GM19452 (cell line): Measurements from ENCODE around the gene CCDC92.

ENCODE experiments used
- ATAC-seq: cut with Tn5 transposase; IDR thresholded peaks from one replicate; pipeline ENCODE4 v1.9.1; 2021; ENCODE audit not compliant: unreplicated experiment

The CCDC92 gene

DNA sequence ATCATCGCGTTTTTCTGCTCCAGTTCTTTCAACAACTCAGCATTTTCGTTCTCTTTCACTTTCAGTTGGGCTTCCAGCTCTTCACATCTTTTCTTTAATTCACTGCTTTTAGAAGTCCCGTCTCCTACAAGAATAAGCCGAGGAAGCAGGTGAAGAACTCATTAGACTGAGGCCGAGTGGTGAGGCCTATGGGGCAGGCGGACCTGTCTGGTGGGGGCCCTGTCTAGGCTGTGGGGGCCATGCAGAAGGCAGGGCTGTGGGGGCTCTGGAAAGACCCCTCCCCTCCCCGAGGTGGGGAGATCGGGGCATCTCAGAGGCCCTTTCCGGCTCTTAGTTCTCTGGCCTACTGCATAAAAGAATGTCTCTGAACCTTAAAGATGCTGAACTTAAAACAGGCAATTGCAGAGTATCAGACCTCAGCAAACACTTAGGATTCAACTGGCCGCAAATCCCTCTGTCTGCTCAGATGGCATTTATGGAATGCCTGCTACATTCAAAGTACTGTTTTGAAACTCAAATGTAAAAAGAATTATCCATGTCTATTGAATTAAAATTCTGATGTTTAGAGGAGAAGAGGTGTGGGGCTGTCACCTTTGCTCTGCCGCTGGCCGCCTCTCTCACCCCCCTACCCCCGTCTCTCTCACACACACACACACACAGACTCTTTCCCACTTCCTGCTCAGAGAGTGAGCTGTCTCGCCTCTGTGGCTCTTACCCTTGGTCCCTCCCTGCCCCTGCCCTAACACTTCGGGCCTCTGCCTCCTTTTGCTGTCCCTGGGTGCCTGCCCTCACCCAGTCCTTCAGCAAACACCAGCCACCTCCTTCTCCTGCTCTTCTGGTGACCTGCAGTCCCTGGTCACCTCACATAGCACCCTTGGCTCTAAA lies 34.7 kb downstream of the CCDC92 start:
- ATAC-seq, result no peak

DNA sequence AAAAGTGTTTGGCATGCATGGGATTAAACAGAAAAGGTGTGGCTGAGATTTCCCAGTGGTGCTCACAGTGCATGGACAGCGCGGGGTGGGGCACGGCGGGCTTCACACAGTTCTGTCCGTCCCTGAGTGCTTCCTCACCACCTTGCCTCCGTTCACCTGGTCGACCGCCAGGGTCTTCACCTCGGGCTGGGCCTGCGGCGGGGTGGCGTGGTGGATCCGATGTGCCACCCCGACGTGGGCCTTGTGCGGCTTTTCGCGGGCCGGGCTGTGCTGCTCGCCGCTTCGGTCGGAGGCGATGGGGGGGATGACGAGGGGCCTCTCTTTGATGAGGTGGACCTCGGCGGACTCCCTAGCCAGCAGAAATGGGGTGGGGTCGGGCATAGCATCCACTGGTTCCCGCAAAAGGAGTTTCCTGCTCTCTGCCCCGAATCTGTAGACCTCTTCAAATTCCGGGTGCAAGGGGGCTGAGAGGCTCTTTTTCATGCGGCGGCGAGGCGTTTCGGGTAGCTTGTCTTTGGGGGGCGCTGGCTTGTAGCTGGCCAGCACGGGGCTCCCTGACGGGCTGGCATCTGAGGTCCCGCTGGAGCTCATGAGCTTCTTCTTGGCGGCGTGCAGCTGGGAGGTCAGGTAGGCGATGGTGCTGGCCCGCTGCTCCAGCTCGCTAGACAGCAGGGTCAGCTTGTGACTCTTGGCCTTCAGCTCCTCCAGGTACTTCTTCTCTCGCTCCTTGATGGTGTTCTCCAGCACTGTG lies 35.5 kb downstream of the CCDC92 start:
- ATAC-seq, result no peak

DNA sequence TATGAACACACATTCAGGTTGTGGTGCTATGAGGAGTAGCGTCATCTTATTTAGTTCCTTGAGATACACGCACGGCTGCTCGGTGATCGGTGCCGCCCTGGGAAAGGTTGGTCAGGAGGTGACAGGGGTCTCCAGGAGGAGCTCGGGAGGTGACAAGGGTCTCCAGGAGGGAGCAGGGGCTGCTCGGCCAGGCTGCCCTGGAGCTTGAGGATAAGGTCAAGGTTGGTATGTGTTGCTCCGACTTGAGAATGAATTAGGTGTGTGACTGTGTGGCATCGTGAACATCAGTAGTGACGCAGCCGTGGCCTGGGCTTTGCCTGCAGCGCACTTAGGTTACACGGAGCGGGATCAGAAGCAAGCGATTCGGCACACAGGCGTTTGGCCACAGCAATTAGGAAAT lies 36.2 kb downstream of the CCDC92 start:
- ATAC-seq, result no peak

DNA sequence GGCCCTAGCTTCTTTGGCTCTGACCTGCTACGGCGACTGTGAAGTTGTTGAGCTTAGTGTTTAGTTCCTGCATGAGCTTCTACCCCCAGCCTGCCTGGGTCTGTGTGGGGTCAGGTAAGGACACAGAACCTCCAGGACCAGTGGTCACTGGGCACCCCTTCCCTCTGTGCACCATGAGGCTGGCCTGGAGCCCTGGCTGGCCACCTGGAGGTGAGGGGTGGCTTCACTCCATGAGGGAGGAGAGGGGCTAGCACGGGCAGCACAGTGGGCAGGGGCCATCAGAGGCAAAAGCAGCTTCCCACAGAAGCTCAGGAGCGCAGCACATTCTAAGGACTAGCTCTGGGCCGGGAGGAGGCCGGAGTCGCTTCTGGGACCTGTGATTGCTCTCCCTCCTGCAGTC lies 36.7 kb downstream of the CCDC92 start:
- no peak for ATAC-seq

DNA sequence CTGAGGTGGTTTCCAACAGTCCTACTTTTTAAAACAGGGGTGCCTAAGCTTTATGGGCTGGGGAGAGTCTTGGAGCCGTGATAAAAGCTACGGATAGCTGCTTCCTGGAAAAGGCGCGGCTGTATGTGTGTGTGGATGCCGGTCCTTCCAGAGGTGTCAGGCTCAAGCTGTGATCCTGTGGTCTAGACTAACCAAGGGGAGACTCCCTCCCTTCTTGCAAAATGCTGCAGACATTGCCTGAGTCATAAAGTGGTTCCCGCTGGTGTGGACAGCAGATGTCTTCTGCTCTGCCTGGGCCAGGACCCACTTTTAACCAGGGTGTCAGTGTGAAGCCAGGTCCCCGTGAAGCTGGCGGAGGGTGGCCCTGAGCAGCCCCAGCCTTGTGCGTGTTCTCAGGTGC lies 37.8 kb downstream of the CCDC92 start:
- ATAC-seq, result no peak

DNA sequence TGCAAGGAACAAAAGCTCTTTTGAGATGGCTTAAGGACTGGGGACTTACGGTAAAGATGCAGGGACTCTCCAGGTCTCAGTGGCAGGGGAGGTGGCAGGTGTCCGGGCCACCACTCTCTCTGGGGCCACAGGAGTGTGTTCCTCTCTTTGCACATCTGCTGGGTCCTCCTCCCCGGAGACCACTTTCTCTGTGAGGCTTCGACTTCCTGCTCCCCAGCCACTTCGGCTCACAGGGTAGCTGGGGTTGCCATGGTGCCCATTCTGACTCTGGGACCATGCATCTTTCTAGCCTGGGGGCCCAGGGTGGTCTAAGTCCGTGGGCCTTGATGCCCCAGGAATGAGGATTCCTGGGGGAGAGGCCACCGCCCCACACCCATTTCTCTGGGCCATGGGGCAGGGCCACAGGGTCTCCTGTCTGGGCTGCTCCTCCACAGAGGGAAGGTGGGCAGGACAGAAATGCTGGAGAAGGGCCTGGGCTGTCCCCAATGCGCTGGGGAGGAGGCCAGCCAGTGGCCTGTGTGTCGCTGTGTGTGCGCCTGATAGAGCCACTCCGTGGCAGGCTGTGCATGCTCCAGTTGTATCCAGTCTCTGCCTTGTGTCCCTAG lies 38.5 kb downstream of the CCDC92 start:
- ATAC-seq, result no peak

DNA sequence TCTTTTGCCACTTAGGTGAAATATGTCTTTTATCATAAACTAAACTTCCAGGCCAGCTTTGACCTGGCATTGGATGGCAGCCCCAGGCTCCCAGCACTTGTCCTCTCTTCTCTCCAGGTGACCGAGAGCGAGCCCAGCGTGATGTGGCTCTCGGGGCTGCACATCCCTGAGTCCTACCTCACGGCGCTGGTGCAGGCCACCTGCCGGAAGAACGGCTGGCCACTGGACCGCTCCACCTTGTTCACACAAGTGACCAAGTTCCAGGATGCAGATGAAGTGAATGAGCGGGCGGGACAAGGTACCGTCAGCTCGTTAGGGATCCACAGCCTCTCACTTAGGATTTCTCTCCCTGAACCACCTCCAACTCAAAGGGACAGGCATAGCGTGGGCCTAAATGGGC lies 39.4 kb downstream of the CCDC92 start:
- ATAC-seq, result no peak

DNA sequence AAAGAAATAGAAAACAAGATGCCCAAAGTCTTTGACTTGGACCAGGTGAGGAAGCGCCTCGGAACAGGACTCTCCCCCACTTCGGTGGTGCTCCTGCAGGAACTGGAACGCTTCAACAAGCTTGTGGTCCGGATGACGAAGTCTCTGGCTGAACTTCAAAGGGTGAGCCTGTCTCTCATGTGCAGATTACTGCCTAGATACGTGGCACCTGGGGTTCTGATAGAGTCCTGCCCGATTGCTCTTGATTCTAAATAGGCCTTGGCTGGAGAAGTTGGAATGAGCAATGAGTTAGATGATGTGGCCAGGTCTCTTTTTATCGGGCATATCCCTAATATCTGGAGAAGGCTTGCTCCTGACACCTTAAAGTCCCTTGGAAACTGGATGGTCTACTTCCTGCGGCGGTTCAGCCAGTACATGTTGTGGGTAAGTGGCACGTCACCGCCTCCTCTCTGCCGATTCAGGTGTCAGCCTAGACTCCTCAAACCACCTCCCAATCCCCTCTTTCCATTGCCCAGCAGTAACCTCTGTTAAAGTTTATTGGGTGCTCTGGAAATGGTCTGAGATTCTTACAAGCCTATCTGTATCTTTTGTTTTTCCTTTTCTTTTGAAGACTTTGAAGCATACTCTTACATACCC lies 40.8 kb downstream of the CCDC92 start:
- ATAC-seq, result no peak

DNA sequence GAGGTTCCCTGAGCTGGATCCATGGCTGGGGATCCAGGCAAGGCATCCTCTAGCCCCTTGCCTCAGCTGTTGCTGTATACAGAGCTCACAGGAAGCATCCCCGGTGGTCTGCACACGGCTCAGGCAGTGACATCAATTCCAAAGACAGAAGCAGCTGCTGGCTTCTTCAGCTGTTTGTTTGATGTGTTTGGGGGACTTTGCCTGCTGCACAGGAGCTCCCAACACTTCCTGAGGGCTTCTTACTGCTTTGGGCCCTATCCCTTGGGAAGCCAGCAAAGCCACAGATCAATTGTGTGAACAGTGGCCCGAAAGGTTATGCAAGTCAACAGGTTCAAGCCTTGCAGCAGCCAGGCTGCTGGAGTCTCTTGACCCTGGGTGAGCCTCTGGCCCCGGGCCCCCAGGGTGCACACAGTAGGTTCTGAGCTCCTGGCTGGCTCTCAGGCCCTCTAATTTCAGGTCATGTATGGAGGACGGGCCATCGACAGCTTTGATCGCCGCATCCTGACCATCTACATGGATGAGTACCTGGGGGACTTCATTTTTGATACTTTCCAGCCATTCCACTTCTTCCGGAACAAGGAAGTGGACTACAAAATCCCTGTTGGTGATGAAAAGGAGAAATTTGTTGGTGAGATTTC lies 42.6 kb downstream of the CCDC92 start:
- no peak for ATAC-seq

DNA sequence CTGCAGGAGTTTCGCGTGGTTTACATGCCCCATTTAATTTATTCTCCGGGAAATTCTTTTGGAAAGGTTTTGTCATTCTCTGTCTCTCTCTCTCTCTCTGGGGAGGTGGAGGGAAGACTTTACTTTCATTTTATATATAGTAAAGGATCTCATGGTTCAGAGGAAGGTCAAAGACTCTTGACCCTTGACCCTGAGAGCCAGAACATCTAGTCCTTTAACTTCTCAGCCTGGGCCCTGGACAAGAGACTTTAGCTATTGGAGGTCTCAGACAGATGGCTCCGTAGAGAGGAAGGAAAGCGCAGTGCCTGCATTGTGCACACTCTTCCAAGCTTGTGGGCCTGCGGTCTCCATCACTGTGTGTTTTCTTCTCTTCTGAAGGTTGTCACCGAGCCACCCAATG lies 43.7 kb downstream of the CCDC92 start:
- ATAC-seq, result no peak

DNA sequence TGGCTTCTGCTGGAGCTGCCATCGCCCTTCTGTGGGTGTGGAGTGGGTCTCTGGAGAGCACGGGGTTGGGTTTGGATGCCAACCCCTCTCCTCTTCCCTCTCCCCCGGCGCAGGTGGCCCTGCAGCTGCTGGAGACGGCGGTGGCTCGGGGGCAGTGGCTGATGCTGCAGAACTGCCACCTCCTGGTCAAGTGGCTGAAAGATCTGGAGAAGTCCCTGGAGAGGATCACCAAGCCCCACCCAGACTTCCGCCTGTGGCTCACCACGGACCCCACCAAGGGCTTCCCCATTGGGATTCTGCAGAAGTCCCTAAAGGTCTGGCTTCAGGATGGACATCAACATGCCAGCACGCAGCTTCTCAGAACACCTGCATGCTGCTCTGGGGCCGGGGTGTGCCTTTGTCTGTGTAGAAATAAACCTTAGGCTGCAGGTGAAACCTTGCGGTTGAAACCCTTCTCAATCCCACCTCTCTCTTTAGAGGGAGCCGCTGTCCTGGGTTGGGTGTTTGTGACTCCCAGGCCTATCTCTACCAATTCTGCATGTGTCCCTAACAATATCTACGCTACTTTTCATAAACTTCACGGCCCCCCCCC lies 44.3 kb downstream of the CCDC92 start:
- no peak for ATAC-seq

DNA sequence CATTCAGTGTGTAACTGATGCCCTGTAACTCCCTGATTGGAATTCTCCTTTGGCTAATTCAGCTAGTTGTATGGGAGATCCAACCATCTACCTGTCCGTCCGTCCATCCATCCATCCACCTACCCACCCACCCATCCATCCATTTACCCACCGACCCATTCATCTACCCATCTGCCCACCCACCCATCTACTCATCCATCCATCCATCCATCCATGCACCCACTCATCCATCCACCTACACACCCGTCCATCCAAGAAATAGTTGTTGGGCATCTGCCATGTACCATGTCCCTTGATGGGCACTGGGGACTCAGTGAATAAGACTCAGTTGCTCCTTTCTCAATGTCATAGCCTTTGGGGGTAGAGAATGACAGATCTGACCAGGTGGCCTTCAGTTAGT lies 48.1 kb downstream of the CCDC92 start:
- ATAC-seq, result no peak

DNA sequence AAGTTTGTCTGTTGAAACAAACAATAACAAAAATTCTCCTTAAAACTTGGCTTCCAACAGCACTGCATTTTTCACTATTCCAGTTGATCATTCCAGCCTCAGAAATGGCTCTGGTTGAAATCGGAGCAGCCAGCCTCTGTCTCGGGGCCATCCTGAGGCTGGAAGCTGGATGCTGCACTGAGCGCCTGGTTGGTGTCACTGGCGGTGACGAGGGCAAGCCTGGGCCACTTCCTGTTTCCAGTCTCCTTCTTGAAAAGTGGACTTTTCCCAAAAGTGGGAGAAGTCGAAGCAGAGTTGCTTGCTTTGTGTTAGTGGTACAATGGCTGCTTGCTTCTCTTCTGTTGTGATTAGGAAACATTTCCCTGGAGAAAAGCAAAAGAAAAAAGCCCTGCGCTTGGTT lies 48.7 kb downstream of the CCDC92 start:
- ATAC-seq, result no peak

DNA sequence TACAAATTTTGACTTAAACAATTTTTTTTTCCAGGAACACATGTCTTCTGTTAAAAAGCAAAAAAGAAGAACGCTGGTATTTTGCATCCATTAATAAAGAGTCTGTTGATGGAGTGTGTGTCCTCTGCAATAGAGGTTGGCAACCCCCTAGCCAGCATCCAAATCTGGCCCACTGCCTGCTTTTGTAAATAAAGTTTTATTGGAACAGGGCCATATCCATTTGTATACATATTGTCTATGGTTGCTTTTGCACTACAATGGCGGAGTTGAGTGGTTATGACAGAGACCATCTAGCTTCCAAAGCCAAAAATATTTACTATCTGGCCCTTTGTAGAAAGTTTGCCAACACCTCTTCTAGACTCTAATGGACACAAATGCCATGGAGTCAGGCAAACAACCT lies 49.6 kb downstream of the CCDC92 start:
- no peak for ATAC-seq

DNA sequence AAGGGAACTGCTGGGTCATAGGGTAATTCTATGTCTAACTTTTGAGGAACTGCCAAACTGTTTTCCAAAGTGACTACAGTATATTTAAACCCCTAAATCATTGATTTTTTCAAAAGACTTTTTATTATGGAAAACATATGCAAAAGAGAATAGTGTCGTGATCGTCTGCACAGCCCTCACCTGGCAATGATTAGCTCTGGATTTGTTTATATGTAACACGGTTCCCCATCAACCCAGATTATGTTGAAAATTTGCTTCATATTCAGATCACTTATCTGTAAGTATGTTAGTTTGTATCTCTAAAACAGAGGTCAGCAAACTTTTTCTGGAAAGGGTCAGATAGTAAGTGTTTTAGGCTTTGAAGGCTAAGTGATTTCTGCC lies 52.7 kb downstream of the CCDC92 start:
- no peak for ATAC-seq

DNA sequence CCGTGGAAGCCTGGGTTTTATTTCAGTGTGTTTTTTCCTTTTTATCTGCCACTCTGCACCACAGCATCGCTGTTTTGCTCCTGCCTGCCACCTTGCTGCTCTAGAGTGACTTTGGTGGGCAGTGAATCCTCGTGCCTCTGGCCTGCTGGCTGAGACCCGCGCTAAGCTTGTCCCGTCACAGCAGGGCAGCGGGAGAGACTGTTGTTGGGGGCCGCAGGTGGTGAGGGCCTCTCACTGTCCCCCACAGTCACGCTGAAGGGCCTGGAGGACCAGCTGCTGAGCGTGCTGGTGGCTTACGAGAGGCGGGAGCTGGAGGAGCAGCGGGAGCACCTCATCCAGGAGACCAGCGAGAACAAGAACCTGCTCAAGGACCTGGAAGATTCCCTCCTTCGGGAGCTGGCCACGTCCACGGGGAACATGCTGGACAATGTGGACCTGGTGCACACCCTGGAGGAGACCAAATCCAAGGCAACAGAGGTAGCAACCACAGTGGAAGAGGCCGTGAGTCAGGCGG lies 55.2 kb downstream of the CCDC92 start:
- ATAC-seq, result no peak

DNA sequence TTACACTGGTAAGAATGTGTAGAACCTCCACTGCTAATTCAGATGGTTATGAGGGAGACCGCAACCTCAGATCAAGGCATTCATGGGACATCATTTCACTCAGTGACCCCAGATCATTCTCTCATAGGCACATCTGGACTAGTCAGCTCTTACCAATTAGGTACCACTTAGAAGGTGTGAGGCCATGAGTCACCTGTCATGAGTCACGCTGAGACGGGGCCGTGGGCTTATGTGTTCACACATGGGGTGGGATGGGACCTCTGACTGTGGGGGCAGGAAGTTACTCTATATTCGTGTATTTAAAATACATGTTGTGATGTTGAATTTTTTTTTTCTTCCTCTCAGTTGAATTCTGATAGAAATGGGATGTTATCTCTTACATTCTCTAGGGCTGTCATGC lies 55.9 kb downstream of the CCDC92 start:
- ATAC-seq, result no peak

DNA sequence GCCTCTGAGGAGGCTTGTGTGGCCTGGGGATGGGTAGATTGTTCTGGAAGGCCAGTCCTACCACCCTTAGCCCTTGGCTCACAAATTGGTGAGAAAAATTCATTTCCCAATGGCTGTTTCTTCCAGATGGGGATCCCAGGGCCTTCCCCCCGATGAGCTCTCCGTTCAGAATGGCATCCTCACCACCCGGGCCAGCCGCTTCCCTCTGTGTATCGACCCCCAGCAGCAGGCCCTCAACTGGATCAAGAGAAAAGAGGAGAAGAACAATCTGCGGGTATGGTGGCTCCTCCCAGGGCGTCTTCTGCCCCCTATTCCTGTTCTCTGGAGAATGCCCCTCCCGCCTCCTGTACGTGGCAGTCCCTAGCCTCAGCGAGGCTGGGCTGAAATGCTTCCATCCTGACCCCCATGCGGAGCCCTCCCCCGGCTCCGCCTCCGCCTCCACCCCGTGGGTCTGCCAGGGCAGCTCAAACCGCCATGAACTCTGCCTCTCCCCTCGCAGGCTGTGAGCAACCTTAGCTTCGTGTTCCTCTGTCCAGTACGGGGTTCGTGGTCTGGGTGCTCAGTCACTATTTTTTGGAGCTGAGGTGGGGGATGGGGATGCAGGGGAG lies 57.8 kb downstream of the CCDC92 start:
- no peak for ATAC-seq

DNA sequence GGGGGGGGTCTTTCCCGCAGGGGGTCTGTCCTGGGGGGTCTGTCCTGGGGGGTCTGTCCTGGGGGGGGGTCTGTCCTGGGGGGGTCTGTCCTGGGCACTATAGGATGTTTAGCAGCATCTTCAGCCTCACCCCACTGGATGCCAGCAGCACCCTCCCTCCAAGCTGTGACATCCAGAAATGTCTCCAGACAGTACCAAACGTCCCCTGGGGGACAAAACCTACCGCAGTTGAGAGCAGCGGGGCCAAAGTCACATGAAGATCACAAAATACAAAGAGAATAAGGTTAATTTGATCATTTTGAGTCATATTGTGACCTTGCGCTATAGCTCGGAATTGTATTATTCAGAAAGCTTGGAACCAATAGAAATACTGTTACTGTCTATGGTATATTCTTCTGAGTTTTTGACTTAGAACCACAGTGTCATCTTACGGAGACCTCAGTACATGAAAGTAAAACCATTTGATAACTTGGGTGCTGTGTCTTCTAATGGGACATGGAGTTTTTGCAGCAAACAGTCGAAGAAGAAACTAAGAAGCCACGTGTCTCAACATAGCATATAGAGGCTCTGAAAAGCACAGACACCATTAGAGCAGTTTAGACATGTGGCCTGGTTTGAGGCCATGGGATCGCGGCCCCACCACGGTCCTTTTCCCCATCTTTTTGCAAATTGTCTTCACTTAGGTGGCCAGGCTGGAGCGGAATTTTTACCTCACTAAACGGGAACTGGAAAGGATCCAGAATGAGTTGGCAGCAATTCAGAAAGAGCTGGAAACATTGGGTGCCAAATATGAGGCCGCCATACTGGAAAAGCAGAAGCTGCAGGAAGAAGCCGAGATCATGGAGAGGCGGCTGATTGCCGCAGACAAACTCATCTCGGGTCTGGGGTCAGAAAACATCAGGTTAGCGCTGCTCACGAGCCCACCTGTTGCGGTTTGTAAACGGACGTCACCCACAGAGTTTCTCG lies 59.9 kb downstream of the CCDC92 start:
- no peak for ATAC-seq
